Panc1 (cell line): ENCODE results near the gene RHBDL3. TPM values are rescaled to one million over a fixed set of nuclear protein-coding genes. Genes with fewer than 3 reads are reported as not detected.
"Not testable (repeated sequence)": the region's sequence is repeated elsewhere in the genome, so short reads cannot be mapped to it uniquely, and the experiment has no call there.

Experiments used
- ATAC-seq: fragments of 200-7000 bp; cut with Tn5 transposase; 2 replicates; pipeline ENCODE4 v1.9.1; 2020; ENCODE audit warnings: mild to moderate bottlenecking, moderate library complexity
- BruUV-seq: library from RNA; stranded (reverse); fragments of 400-500 nt; replicated peaks from 2 replicates; lab custom pipeline; 2021; lab: Mats Ljungman, UMichigan
- CTCF ChIA-PET: fragments of 300-600 bp; sonication (Branson Sonifier 250); formaldehyde crosslinking; loops from one replicate; lab custom pipeline; 2022; ENCODE audit warnings: antibody characterized with exemption; lab: Charles Lee
- POLR2A ChIA-PET: fragments of 300-600 bp; sonication (Branson Sonifier 250); formaldehyde crosslinking; loops from one replicate; lab custom pipeline; 2022; ENCODE audit warnings: antibody characterized with exemption; lab: Charles Lee
- DNase-seq: peaks from one replicate; pipeline ENCODE4 v3.0.0-alpha.2; 2010; ENCODE audit warnings: low read depth, low spot score
- H3K27ac ChIP-seq: 2 replicates; pipeline ENCODE4 v1.5.1; 2011; ENCODE audit warnings: mild to moderate bottlenecking, low read length, inconsistent platforms
- H3K27me3 ChIP-seq: fragments of 200-500 bp; sonication (Bioruptor generic); 2 replicates; pipeline ENCODE4 v1.6.0; 2014; ENCODE audit warnings: low read length, inconsistent platforms; ENCODE audit not compliant: control insufficient read depth, insufficient read depth
- H3K36me3 ChIP-seq: fragments of 200-500 bp; sonication (Bioruptor generic); 2 replicates; pipeline ENCODE4 v1.5.1; 2014; ENCODE audit warnings: inconsistent platforms, mild to moderate bottlenecking, low read length, moderate library complexity; ENCODE audit not compliant: control insufficient read depth, insufficient read depth
- H3K4me1 ChIP-seq: 2 replicates; pipeline ENCODE4 v1.5.1; 2011; ENCODE audit warnings: inconsistent platforms, mild to moderate bottlenecking, low read length, moderate library complexity; ENCODE audit not compliant: control insufficient read depth, insufficient read depth
- H3K4me3 ChIP-seq, 2 experiments: 2 replicates each; pipeline ENCODE4 v1.5.1; 2011 to 2012; ENCODE audit warnings: low read depth in 2 of 2, low read length in 2 of 2, mild to moderate bottlenecking in 2 of 2, inconsistent platforms in 1 of 2, moderate library complexity in 1 of 2
- H3K9me3 ChIP-seq: fragments of 200-500 bp; sonication (Bioruptor generic); 2 replicates; pipeline ENCODE4 v1.5.1; 2014; ENCODE audit warnings: low read depth, mild to moderate bottlenecking, inconsistent platforms, low read length, moderate library complexity; ENCODE audit not compliant: control insufficient read depth, insufficient read depth
- CTCF ChIP-seq: fragments of 450-650 bp; IDR thresholded peaks from 2 replicates; pipeline ENCODE4 v1.5.1; 2017; ENCODE audit warnings: mild to moderate bottlenecking
- POLR2AphosphoS5 ChIP-seq: IDR thresholded peaks from 2 replicates; pipeline ENCODE4 v1.6.1; 2012; ENCODE audit warnings: mild to moderate bottlenecking, low read depth, low read length, moderate library complexity
- REST ChIP-seq, 2 experiments: IDR thresholded peaks; 2 replicates each; pipeline ENCODE4 v1.6.1; 2011 to 2012; ENCODE audit warnings: low read depth in 2 of 2, control low read depth in 1 of 2, low read length in 1 of 2, mild to moderate bottlenecking in 1 of 2, moderate library complexity in 1 of 2; ENCODE audit not compliant: insufficient read depth in 1 of 2
- SIN3A ChIP-seq: IDR thresholded peaks from 2 replicates; pipeline ENCODE4 v1.6.1; 2012; ENCODE audit warnings: low read depth, mild to moderate bottlenecking, low read length, moderate library complexity, borderline replicate concordance; ENCODE audit not compliant: insufficient read depth
- TCF7L2 ChIP-seq: IDR thresholded peaks from 2 replicates; pipeline ENCODE4 v1.6.1; 2011; ENCODE audit warnings: mild to moderate bottlenecking, low read depth, low read length, inconsistent platforms
- in situ Hi-C: cut with HindIII; loops from 2 replicates; pipeline ENCODE4 v1.10.0; 2016; ENCODE audit warnings: low sequenced_read_pairs, low pct_unique_long_range_greater_than_20kb
- intact Hi-C: fragments of 100-400 bp; cut with micrococcal nuclease; formaldehyde crosslinking; loops from one replicate; pipeline ENCODE4 v1.10.0; 2022; ENCODE audit not compliant: unreplicated experiment
- total RNA-seq: library from RNA; stranded (reverse); gene quantifications from one replicate; pipeline ENCODE4 v1.2.1, GENCODE V29; 2021; ENCODE audit not compliant: unreplicated experiment

RHBDL3 gene
- total RNA-seq, 1 experiment from 2014 or later = 3.2 TPM

DNA sequence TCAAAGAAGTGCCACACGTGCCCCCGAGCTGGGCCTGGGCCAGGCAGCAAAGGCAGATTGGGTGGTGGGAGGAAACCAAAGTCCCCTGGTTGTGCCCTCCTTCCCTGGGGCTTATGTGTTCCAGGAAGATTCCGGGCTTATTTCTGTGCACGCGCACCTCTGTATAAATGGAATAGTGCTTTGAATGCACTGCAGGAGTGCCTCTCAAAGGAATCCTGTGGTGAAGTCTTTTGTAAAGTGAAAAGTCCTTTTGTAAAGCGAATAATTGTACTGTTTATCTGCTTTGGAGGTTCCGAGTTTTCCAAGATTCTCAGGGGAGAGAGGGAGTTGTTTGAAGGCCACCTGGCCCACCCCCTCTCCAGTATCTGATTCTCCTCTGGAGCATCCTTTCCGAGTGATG, 49.5 kb downstream of the RHBDL3 start:
- Histone ChIP-seq H3K9me3 (no peaks in the 10 kb centered on the region), H3K4me1 (0 out of 2 replicates have a peak, but pooled peaks cover 4% of the 10 kb centered on the region), H3K27ac (no peak overlapping the region), H3K27me3 (no peaks in the 10 kb centered on the region), H3K4me3 (no peak overlapping the region), H3K36me3 (no peaks in the 10 kb centered on the region)
- POLR2A ChIA-PET = interaction anchor here (1.2 kb wide), 1 partner anchor 15 kb away, joined by 3 read pairs; no protein-coding TSS in a partner anchor
- BruUV-seq = no TSS peak
- no peak for ATAC-seq
- intact Hi-C loops (no loop called here), in situ Hi-C loops (no loop called here)
- no peak for TF ChIP-seq SIN3A
- TF ChIP-seq POLR2AphosphoS5 = no peak
- TF ChIP-seq CTCF = no peak
- TF ChIP-seq REST (IDR thresholded peaks at IDR 0.05; ENCODE audit: insufficient read depth in 1 of 2, low read depth in 2 of 2, low read length in 1 of 2) = no peak
- TF ChIP-seq TCF7L2 = no peak
- CTCF ChIA-PET = no interaction called here
- DNase-seq = no peak

DNA sequence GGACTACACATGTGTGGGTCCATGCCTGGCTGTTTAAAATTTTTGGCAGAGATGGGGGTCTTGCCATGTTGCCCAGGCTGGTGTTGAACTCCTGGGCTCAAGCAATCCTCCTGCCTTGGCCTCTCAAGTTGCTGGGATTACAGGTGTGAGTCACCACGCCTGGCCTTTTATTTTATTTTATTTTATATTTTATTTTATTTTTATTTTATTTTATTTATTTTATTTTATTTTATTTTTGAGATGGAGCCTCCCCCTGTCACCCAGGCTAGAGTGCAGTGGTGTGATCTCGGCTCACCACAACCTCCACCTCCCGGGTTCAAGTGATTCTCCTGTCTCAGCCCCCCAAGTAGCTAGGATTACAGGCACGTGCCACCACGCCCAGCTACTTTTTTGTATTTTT, 51.0 kb downstream of the RHBDL3 start:
- H3K27ac ChIP-seq, H3K9me3 ChIP-seq, DNase-seq, H3K4me1 ChIP-seq, ATAC-seq, BruUV-seq, H3K27me3 ChIP-seq, in situ Hi-C loops, intact Hi-C loops, H3K4me3 ChIP-seq, H3K36me3 ChIP-seq: not testable (repeated sequence)
- ChIA-PET CTCF (interaction anchor here (1.0 kb wide), 1 partner anchor 64 kb away, joined by 4 read pairs; no protein-coding TSS in a partner anchor), POLR2A (interaction anchor here (0.5 kb wide), 1 partner anchor 11 kb away, joined by 4 read pairs; no protein-coding TSS in a partner anchor)

DNA sequence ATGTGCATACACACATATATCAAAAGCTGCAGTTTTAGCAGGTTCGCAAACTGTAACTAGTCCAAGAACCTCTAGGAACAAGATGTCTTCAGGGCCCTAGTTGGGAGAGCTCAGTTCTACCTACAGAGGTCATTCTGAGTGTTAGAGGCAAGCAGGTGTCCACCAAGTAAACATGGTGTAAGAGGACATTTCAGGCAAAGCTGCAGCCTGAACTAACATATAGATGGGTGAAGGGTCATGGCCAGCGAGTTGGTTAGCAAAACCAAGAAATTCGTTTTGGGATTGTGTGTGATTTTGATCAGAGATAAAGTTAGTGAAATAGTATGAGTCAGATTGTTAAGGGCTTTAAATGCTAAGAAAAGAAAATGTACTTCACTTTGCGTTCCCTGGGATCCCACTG, 51.7 kb downstream of the RHBDL3 start:
- no peaks in the 10 kb centered on the region for H3K36me3 ChIP-seq
- CTCF ChIA-PET = no interaction called here
- intact Hi-C loops = no loop called here
- POLR2A ChIA-PET = interaction anchor here (0.5 kb wide), 1 partner anchor 12 kb away, joined by 4 read pairs; no protein-coding TSS in a partner anchor
- TF ChIP-seq TCF7L2 = no peak
- TF ChIP-seq SIN3A = no peak
- TF ChIP-seq REST (IDR thresholded peaks at IDR 0.05; ENCODE audit: insufficient read depth in 1 of 2, low read depth in 2 of 2, low read length in 1 of 2) = no peak
- no peak for TF ChIP-seq CTCF
- TF ChIP-seq POLR2AphosphoS5 = no peak
- no peak for ATAC-seq
- no TSS peak for BruUV-seq
- in situ Hi-C loops = no loop called here
- DNase-seq = no peak
- H3K27ac ChIP-seq = no peak overlapping the region
- no peaks in the 10 kb centered on the region for H3K9me3 ChIP-seq
- H3K27me3 ChIP-seq = no peaks in the 10 kb centered on the region
- H3K4me1 ChIP-seq = no peaks in the 10 kb centered on the region
- no peak overlapping the region for H3K4me3 ChIP-seq
